Stimulated activated naive CD8-positive, alpha-beta T cell treated with anti-CD3 and anti-CD28 coated beads, Interleukin-15, Interleukin-2, amounts not matched to agents 100 ng/mL and 50 ng/mL, for 24 hours (primary cell): ENCODE data around the gene FAM162A.
A peak's percentile ranks its signal among the peaks of the same experiment; 100 is the strongest.

Source experiments
- H3K27ac Mint-ChIP-seq: one replicate; pipeline ENCODE4 v1.8.0; 2021; ENCODE audit warnings: mild to moderate bottlenecking, mixed read lengths
- H3K27me3 Mint-ChIP-seq: one replicate; pipeline ENCODE4 v1.8.0; 2021; ENCODE audit warnings: mixed read lengths
- H3K36me3 Mint-ChIP-seq: one replicate; pipeline ENCODE4 v1.8.0; 2021; ENCODE audit warnings: low read depth, mixed read lengths
- H3K4me1 Mint-ChIP-seq: one replicate; pipeline ENCODE4 v1.8.0; 2021; ENCODE audit warnings: low read depth, mixed read lengths
- H3K4me3 Mint-ChIP-seq: one replicate; pipeline ENCODE4 v1.8.0; 2021; ENCODE audit warnings: mild to moderate bottlenecking, mixed read lengths
- H3K9me3 Mint-ChIP-seq: one replicate; pipeline ENCODE4 v1.8.0; 2021; ENCODE audit warnings: mixed read lengths

The FAM162A gene

GRCh38 chr3:122397201-122397600 lies 13.2 kb downstream of the FAM162A start:
- H3K4me3 Mint-ChIP-seq = no peak overlapping the region
- peaks cover 42% of the 10 kb centered on the region for H3K4me1 Mint-ChIP-seq
- H3K36me3 Mint-ChIP-seq = peaks cover 20% of the 10 kb centered on the region

GRCh38 chr3:122398920-122399319 lies 14.9 kb downstream of the FAM162A start:
- Mint-ChIP-seq H3K4me1 (peaks cover 44% of the 10 kb centered on the region), H3K27ac (peak overlapping the region; percentile 7), H3K9me3 (no peaks in the 10 kb centered on the region), H3K27me3 (no peaks in the 10 kb centered on the region), H3K36me3 (peaks cover 31% of the 10 kb centered on the region), H3K4me3 (no peak overlapping the region)

More at GRCh38 chr3:122397201-122397600, 13.2 kb downstream of the FAM162A start:
- H3K27me3 Mint-ChIP-seq = no peaks in the 10 kb centered on the region
- H3K27ac Mint-ChIP-seq = peak overlapping the region; percentile 47
- H3K9me3 Mint-ChIP-seq = no peaks in the 10 kb centered on the region

GRCh38 chr3:122403489-122403888 lies 19.5 kb downstream of the FAM162A start:
- H3K36me3 Mint-ChIP-seq = peaks cover 51% of the 10 kb centered on the region
- no peak overlapping the region for H3K27ac Mint-ChIP-seq
- peaks cover 23% of the 10 kb centered on the region for H3K4me1 Mint-ChIP-seq
- H3K27me3 Mint-ChIP-seq = no peaks in the 10 kb centered on the region
- H3K9me3 Mint-ChIP-seq = no peaks in the 10 kb centered on the region
- no peak overlapping the region for H3K4me3 Mint-ChIP-seq

GRCh38 chr3:122405015-122405414 lies 21.0 kb downstream of the FAM162A start:
- Mint-ChIP-seq H3K4me1 (peaks cover 33% of the 10 kb centered on the region), H3K27me3 (no peaks in the 10 kb centered on the region), H3K9me3 (no peaks in the 10 kb centered on the region), H3K4me3 (no peak overlapping the region), H3K27ac (no peak overlapping the region), H3K36me3 (peaks cover 54% of the 10 kb centered on the region)

GRCh38 chr3:122406198-122406597 lies 22.2 kb downstream of the FAM162A start:
- Mint-ChIP-seq H3K4me1 (peaks cover 41% of the 10 kb centered on the region), H3K4me3 (no peak overlapping the region), H3K9me3 (no peaks in the 10 kb centered on the region), H3K27ac (peak overlapping the region; percentile 47), H3K27me3 (no peaks in the 10 kb centered on the region), H3K36me3 (peaks cover 60% of the 10 kb centered on the region)

- Mint-ChIP-seq H3K4me1 (peaks cover 56% of the 10 kb centered on the region), H3K36me3 (peaks cover 71% of the 10 kb centered on the region)
These were observed 24.0 kb downstream of the FAM162A start for GRCh38 chr3:122407946-122408345.

GRCh38 chr3:122409446-122409845 lies 25.5 kb downstream of the FAM162A start:
- Mint-ChIP-seq H3K4me1 (peaks cover 64% of the 10 kb centered on the region), H3K27me3 (no peaks in the 10 kb centered on the region), H3K4me3 (no peak overlapping the region), H3K9me3 (no peaks in the 10 kb centered on the region), H3K36me3 (peaks cover 64% of the 10 kb centered on the region), H3K27ac (peak overlapping the region; percentile 70)

More at GRCh38 chr3:122407946-122408345, 24.0 kb downstream of the FAM162A start:
- no peaks in the 10 kb centered on the region for H3K9me3 Mint-ChIP-seq
- H3K27ac Mint-ChIP-seq = no peak overlapping the region
- H3K27me3 Mint-ChIP-seq = no peaks in the 10 kb centered on the region
- H3K4me3 Mint-ChIP-seq = no peak overlapping the region

GRCh38 chr3:122410111-122410510 lies 26.1 kb downstream of the FAM162A start:
- H3K4me1 Mint-ChIP-seq = peaks cover 71% of the 10 kb centered on the region
- no peaks in the 10 kb centered on the region for H3K27me3 Mint-ChIP-seq
- H3K4me3 Mint-ChIP-seq = no peak overlapping the region
- peak overlapping the region; percentile 70 for H3K27ac Mint-ChIP-seq
- H3K36me3 Mint-ChIP-seq = peaks cover 68% of the 10 kb centered on the region
- no peaks in the 10 kb centered on the region for H3K9me3 Mint-ChIP-seq

- Mint-ChIP-seq H3K36me3 (peaks cover 69% of the 10 kb centered on the region), H3K4me1 (peaks cover 74% of the 10 kb centered on the region), H3K9me3 (no peaks in the 10 kb centered on the region), H3K27ac (peak overlapping the region; percentile 56), H3K4me3 (no peak overlapping the region), H3K27me3 (no peaks in the 10 kb centered on the region)
These were observed 26.7 kb downstream of the FAM162A start for GRCh38 chr3:122410639-122411038.

- Mint-ChIP-seq H3K27ac (peak overlapping the region; percentile 97), H3K4me3 (peak overlapping the region; percentile 98), H3K4me1 (peaks cover 74% of the 10 kb centered on the region), H3K36me3 (peaks cover 45% of the 10 kb centered on the region), H3K9me3 (no peaks in the 10 kb centered on the region), H3K27me3 (no peaks in the 10 kb centered on the region)
These were observed 30.4 kb downstream of the FAM162A start for GRCh38 chr3:122414391-122414790.

GRCh38 chr3:122415104-122415744 lies 31.2 kb downstream of the FAM162A start:
- Mint-ChIP-seq H3K36me3 (peaks cover 43% of the 10 kb centered on the region), H3K9me3 (no peaks in the 10 kb centered on the region), H3K27me3 (no peaks in the 10 kb centered on the region), H3K4me3 (peak overlapping the region; percentile 98), H3K27ac (peak overlapping the region; percentile 97), H3K4me1 (peaks cover 67% of the 10 kb centered on the region)

GRCh38 chr3:122415762-122416654 lies 32.0 kb downstream of the FAM162A start, which contains the start of gene WDR5B:
Gene WDR5B (minus strand): TSS chr3:122416062. CDS start chr3:122415528, 534 bp downstream.
- Mint-ChIP-seq H3K4me3 (peak within 1 kb of the TSS; percentile 98), H3K9me3 (no peaks in the 10 kb centered on the region), H3K36me3 (peaks cover 39% of the 10 kb centered on the region), H3K4me1 (peaks cover 61% of the 10 kb centered on the region), H3K27ac (peak within 1 kb of the TSS; percentile 97), H3K27me3 (no peaks in the 10 kb centered on the region)

GRCh38 chr3:122416966-122417365 lies 33.0 kb downstream of the FAM162A start:
- peaks cover 41% of the 10 kb centered on the region for H3K36me3 Mint-ChIP-seq
- peak overlapping the region; percentile 97 for H3K27ac Mint-ChIP-seq
- H3K9me3 Mint-ChIP-seq = no peaks in the 10 kb centered on the region
- H3K27me3 Mint-ChIP-seq = no peaks in the 10 kb centered on the region
- H3K4me1 Mint-ChIP-seq = peaks cover 56% of the 10 kb centered on the region
- H3K4me3 Mint-ChIP-seq = peak overlapping the region; percentile 98

GRCh38 chr3:122421101-122421500 lies 37.1 kb downstream of the FAM162A start:
- H3K27ac Mint-ChIP-seq = no peak overlapping the region
- no peaks in the 10 kb centered on the region for H3K9me3 Mint-ChIP-seq
- H3K36me3 Mint-ChIP-seq = peaks cover 54% of the 10 kb centered on the region
- H3K4me3 Mint-ChIP-seq = no peak overlapping the region
- peaks cover 20% of the 10 kb centered on the region for H3K4me1 Mint-ChIP-seq
- no peaks in the 10 kb centered on the region for H3K27me3 Mint-ChIP-seq

- H3K4me3 Mint-ChIP-seq = no peak overlapping the region
- H3K9me3 Mint-ChIP-seq = no peaks in the 10 kb centered on the region
- H3K27ac Mint-ChIP-seq = no peak overlapping the region
- peaks cover 14% of the 10 kb centered on the region for H3K4me1 Mint-ChIP-seq
- H3K36me3 Mint-ChIP-seq = peaks cover 61% of the 10 kb centered on the region
- H3K27me3 Mint-ChIP-seq = no peaks in the 10 kb centered on the region
These were observed 37.9 kb downstream of the FAM162A start for GRCh38 chr3:122421836-122422235.
